NCI-H1092 treated with DMSO at 0.1 percent for 48 hours (cell line): ENCODE results near the gene NTM.

ENCODE experiments used
- DNase-seq: peaks from one replicate; lab custom pipeline; 2025; lab: John Stamatoyannopoulos, UW

The NTM gene

DNA sequence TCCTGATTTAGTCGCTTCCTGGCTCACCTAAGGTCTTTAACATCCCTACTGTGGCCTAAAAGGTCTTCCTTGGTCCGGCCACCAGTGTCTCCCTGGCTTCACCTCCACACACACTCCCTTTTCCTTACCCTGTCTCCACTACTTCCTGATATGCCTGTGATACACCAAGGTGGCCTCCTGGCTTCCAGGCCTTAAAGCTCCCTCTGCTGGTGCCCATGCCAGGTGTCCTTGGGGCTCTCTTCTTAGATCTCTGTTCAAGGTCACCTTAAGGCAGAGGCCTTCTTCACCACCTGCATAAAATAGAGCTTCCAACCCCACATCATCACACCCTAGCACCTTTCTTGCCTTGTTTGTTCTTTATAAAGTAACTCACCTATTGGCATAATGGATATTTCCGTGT is 787.7 kb downstream of the NTM start:
- DNase-seq = peak; percentile 78

DNA sequence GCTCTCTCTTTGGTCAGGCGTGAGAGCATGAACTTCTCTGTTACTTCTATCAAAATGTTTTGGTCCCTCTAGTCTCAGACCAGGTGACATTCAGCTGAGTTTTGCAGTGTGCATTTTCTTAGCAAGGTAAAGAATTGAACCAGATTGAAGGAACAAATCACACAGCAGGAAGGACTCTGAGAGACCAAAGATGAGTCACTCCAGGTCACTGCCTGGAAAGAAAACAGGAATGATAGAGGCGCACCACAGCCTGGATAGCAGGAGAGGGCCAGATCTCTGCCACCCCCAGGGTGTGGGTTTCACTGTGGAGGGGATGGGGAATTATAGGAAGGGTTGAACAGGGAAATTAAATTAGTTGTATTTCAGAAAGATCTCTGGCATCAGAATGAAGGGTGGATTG is 788.3 kb downstream of the NTM start:
- no peak for DNase-seq

DNA sequence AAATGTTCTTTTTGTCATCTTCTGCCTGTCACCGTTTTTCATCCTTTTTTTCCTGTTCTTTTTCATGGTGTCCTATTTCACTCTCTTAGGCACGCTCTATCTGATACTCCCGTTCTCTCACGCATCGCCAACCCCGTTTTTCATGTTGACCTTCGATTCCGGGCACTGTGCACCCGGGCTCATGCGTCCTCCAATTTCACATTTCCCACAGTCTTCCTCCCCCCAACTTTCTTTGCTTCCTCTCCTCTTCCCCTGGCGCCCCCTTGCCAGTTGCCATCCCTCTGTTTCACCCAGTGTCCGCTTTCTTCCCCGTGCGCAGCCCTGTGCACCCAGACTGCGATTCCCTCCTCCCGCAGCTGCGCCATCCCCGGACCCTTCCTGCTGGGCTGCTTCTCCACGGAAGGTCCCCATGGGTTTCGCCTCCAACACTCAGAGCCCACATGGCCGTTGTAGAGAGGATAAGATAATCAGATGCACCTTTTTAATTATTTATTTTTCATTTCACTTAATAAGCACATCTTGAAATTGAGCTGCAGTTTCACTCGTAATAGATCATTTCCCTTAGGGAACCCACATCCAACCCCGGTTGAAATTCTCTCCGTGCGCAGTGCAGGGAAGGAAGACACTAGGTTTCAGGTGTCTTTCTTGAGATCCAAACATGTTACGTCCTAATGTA is 791.1 kb downstream of the NTM start:
- peak; percentile 70 for DNase-seq

DNA sequence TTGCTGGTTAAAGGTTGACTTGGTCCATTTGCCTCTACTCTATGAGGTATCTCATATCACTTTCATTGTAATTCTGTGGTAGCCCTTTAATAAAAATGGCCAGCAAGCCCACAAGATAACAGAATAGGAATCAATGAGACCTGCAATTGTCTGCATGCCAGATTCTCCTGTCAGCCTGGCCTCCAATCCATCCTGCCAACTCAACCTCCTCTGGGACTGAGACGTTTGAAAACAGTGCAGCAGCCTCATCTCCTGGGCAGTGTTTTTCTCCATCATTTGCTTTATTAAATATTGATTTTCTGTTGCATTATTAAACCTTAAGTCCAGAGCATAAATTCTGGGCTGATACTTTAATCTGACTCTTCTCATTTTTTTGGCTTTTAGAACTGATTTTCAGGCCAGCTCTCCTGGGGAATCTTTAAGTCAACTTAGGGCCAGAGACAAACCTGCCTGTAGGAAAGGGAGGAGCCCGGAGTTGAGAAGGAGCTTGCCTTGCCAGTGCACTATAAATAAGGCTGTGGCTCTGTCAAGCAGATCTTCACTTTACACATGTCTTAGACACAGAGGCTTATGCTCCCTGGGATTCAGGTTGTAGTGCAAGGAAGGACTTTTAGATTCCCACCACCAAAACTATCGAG is 798.0 kb downstream of the NTM start:
- no peak for DNase-seq

DNA sequence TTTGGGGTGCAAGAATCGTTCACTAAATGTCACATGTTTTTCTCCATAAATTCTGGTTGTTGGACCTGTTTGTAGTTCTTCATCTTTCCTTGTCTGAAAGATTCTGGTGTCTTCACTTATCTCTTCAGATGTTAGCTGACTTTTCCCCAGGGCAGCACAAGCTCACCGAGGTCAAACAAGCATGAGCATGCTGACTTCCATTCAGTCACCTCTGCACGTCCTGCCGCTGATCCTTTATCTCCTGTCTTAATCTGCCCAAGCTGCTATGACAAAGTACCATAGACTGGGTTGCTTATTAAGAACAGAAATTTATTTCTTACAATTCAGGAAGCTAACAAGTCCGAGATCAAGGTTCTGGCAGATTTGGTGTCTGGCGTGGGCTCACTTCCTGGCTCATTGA is 800.6 kb downstream of the NTM start:
- no peak for DNase-seq

DNA sequence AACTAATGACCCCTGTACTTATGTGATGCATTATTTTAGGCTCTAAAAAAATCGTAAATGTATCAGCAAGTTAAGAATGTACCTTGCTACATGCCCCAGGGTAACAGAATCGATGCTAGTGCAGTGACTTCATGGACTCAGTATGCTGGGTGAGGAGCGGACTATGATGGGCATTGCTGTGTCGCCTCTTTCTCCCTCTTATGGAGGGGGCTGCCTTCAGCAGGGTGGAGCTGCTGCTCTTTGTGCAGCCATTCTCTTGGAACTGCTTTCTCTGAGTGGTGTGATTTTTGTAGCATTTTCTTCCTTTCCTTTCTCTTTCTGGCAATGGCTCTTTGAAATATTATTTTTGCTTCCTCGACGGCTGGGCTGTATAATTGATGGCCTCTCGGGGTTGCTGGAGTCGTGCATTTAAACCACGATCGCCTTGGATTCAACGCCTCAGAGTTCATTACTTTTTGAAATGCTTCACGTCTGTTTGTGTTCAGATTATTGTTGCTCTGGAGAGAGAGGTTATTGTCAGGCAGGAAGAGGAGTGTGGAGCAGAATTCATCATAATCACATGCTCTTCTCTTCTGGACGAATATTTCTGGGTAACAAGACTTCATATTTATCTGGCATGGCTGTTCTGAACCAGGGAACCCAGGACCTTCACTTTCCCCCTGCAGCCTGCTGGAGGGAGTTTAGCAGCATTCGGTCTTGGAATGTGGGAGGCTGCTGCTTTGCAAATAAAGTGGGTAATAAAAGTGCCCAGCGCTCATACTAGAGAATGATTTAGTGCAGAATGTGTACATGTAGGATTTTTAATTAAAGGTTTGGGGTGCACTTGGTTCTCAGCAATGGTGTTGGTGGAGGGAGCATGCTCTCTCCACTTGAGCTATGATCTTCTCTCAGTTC is 804.2 kb downstream of the NTM start:
- no peak for DNase-seq

DNA sequence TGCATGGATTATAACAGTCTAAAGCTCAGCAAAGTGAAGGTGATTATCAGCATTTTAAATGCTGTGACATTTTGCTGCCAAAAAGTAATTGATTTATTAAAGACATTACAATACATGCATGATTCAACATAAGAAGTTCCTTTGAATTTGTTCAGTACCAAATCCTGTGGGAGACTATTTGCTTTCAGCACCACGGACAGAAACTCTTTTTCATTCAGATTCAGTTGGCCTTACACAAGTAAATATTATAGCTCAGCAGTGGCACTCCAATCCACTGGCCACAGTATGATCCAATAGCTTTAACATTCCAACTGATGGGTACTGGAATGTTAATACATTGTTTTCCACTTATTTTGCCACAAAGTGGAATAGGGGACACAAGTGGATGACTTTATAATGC is 806.7 kb downstream of the NTM start:
- DNase-seq = no peak

DNA sequence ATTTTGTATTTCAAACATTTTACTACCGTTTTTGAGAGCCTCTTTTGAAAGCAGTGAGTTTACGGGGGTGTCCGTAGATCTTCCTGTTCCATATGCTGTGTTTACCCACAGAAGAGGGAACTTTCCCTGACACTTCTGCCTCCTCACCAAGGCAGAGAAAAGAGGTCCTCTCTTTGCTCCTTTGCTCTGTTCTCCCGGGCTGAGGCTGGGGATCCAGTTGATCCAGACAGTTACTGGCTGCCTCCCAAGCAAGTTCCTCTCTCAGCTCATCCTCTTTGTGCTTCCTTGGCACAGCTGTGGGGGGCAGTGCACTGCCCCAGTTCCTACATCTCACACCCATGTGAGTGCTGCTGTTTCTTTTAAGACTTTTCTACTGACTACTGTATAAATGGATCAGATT is 813.7 kb downstream of the NTM start:
- no peak for DNase-seq

DNA sequence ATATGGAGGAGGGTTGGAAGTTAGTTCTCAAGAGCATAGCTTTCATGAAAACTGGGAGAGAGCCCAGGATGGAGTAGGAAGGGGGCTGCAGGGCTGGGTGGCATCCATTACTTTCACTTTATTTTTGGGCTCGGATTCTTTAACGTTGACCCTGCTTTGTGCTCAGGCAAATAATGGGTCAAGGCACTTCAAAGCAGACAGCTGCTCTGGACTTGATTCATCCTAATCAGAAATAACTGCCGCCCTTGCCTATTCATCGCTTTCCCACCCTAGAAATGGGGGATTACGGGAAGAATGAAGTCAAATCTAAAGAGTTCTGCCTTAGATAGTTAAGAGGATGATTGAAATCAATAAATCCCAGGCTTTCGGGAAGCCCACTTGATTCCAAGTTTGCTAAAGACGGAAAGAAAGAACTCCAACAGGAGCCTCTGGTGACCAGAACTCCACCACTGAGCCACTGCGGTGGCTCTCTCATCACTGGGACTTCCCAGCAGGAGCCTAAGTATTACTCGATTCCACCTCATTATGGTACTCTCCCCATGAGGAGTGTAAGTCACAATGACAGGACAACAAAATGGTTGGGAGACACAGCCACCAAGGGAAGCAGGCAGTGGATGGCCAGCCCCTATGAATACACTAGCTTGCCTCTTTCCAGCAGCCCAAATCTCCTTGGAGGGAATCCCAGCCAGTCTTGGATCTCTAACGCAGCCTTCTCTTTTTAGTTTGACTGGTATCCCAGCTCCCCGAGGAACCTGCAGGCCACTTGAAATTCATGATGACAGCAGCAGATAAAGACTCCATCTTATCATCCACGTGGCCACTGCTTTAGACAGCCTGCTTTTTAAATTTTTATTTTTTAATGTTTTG is 815.5 kb downstream of the NTM start:
- no peak for DNase-seq

DNA sequence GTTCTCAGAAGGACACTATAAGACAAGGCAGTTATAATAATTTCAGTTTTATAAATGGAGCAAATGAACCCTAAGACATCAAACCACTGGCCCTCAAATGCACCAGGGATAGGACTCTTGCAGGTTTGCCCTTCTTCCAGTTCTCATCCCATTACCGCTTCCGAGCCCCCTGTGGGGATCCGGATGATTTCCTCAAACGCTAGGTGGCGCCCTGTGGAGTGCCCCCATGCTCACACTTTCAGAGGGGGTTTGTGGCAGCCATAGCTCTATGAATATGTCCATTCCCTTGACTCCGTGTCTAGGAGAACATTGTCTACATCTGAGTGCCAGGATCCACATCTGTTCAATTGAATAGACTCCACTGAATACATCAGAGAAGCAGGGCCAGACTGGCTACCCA is 816.3 kb downstream of the NTM start:
- DNase-seq = no peak

DNA sequence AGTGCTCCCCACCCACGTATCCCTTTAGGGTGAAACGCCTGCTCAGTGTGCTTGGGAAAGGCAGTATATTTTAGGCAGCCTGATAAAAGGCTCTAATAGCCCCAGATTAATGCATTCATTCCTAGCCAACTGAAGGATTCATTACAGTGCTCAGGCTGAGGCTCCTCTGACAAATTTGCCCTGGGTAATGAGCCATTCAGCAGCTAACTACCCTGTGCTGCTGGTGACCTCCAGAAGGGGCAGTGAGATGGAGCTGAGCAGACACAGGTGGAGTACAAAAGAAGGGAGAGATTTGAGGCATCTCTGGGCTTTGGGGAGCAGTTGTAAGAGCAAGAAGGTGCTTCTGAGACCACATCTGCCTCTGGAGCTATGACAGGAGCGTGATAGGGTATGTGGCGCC is 817.0 kb downstream of the NTM start:
- peak; percentile 20 for DNase-seq

DNA sequence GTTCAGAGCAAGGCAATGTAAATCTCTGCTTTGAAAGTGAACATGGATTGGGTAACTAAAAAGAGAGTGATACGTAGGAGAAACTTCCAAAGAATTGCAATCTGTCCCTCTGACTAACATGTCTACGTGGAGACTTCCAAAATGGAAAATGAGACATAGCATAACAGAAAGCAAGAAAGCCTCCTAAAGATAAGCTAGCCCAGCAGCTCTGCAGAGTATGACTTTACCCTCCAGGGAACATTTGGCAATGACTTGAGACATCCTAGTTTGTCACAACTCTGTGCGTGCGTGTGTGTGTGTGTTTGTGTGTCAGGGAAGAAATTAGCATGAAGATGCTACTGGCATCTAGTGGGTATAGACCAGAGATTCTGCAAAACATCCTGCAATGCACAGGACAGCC is 817.4 kb downstream of the NTM start:
- no peak for DNase-seq

DNA sequence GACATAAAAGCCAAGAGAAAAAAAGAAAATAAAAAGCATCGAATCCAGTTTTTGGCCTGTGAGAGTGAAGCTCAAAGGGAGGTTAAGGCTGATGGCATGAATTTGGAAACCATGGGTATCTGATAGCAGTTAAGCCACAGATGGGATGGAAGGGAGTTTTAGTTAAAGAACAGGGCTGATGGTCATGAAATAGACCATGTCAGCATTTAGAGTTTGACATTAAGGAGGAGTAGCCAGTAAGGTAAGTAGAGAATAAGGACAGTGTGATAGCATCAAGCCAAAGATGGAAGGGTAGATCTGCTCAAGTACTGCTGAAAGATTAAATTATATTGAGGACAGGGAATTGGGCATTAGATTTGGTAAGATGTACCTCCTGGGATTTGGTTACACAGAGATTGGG is 826.5 kb downstream of the NTM start:
- no peak for DNase-seq

DNA sequence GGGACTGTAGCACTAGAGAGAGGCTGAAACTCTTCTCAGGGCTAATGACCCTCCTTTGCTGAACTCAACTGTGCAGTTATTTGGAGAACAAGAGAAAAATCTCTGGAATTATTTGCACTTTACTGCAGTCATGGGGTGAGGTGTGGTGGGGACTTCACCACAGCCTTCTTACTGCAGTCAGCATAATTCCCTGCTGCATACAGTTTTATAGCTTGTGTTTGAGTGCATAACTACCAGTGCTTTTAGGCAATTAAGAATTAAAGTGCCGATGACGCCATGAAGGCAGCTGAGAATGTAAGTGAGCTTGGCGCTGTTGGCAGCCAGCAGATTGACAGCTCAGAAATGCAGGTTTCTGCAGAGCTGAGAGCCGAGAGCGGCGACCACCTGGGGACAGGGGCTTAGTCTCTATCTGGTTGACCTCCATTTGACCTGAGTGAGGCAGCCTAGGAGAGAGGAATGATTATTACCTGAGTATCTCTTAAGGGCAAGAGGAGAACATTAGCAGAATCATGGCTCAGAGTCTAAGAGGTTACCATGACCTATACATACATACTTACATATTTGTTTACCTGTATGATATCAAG is 830.0 kb downstream of the NTM start:
- peak; percentile 14 for DNase-seq

DNA sequence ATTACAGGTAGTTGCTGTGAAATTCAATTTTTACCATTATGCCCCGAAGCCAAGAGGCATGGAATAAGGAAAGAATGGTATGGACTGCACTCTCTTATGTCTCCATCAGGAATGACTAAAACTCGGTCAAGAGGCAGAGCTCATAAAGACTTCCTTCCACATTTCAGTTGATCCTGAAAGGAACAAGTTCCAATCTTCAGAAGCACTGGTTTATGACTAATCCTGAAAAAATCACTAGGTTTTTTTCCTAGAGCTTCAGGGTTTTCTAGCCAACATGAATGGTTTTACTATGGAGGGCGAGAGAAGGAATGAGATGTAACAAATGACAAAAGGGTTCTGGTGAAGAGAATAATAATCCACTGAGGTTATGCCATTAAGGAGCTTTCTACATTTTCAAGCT is 832.2 kb downstream of the NTM start:
- no peak for DNase-seq

DNA sequence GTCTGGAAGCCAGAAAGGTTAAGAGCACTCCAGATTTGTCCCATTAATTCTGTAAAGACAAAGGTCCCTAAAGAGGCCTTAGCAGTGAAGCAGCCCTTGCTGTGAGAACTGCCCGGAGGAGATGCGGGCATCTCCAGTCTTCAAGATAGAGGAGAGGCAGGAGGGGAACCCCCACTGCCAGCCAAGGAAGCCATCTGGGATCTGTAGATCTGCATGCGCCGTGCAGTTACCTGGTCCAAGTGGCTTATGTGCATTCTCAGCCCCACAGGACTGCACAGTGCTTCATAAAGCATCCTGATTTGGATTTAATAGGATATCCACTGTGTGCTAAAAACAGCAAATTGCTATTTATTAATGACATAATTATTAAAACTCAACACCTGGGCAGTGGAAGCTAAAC is 834.6 kb downstream of the NTM start:
- DNase-seq = no peak

DNA sequence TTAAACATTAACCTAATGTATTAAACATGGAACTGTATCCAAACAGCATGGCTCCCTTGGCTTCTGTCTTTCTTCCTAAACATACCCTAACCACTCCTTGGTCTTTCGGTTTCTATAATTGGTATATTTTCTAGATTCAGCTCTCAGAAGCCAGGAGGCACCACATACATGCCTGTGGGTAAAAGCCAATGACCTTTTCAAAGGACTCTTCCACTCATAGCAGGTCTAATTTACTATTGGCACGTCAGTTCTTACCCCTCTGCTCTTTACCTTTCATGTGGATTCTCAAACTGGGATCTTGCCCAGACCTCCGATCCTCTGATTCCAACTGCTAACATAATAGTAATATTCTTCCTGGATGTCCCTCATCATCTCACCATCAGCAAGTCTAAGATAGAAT is 835.1 kb downstream of the NTM start:
- no peak for DNase-seq

DNA sequence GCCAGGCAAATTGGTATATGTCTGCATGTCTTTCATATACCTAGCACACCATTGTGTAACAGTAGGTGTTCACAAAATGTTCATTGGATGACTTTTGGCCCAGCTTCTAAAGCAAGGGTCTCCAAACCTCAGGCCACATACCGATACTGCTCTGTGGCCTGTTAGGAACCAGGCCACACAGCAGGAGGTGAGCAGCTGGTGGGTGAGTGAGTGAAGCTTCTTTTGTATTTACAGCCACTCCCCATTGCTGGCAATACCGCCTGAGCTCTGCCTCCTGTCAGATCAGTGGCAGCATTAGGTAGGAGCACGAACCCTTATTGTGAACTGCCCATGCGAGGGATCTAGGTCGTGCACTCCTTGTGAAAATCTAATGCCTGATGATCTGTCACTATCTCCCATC is 836.6 kb downstream of the NTM start:
- no peak for DNase-seq

DNA sequence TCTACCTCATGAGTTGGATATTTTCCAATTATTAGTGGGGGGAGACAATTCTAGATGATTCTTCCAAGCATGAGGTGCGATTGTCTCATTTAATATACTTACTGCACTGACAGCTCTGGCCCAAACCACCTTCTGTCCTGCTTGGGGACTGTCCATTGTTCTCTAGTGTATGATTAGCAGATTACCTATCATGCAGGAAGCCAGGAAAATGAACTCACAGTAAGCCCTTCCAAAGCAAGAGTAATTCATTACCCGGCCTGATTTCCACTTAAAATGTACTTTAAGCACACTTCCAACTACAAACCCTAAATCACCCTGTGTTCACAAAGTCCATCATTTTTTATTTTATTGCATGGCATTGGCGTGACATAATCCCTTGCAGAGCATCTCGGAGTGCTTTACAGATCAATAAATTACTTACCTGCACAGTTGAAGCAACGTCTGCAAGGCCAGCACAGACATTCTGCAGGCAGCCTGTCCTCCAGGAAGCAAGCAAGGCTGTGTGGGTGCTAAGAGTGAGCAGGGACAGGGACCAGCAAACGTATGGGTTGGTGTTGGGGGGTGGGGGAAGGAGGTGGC is 838.2 kb downstream of the NTM start:
- no peak for DNase-seq

DNA sequence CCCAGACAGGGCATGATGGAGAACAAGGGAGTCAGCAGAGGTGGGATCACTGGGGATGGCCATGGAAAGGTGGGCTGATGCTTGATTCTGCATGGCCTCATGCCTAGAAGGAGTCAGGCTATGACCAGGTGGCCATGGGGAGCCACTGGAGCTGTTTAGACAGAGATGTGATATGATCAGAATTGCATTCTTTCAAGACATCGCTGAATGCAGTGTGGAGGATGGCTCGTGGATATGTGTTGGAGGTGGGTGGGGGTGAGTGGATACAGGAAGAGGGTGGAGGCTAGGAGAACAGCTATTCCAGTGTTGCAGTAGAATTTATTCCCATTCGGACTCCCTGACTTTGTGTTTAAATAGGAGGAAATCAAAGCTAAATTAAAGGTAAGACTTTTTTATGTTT is 841.1 kb downstream of the NTM start:
- no peak for DNase-seq

DNA sequence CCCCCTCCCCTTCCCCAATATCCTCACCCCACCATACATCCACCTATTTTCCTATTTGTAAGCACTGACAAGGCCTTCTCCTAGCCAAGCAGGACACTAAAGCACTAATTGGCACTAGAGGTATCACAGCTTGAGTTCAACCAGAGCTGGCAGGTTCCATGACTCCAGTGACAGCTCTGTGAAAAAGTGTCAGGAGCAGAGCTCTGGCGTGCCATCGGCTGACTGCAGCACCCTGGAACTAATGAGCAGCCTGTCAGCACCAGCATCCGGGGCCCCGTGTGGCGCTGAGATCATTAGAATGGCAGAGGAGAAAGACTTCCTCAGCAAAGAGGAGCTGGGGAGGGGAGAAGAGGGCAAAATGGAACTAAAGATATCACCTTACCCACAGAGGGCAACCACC is 847.4 kb downstream of the NTM start:
- DNase-seq = no peak

DNA sequence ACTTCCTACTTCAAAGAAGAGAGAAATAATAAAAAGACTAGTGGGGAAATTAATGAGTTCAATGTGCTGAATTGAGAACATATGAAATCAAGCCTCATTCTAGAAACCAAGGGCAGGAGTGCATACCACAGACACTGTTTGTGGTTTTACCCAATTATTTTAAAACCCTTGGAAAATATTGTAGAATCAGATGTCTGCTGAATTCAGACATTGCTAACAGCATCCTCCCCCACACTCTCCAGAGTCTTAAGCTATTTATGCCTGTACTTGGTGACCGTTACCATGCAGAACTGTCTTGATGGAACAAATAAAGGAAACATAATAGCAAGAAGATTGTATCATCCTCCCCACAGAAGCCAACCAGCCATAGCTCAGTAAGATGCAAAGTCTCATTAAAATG is 850.1 kb downstream of the NTM start:
- DNase-seq = no peak
